ENCODE results near the gene ZNF711. TPM values are rescaled to one million over a fixed set of nuclear protein-coding genes. Genes with fewer than 3 reads are reported as not detected.
"Not testable (repeated sequence)": the region's sequence is repeated elsewhere in the genome, so short reads cannot be mapped to it uniquely, and the experiment has no call there.

ZNF711 gene
- total RNA-seq, 1 experiment from 2014 or later: 3.1 TPM

GRCh38 chrX:85309717-85310116 lies 65.9 kb downstream of the ZNF711 start:
- no TSS peak for BruUV-seq (replicated peaks)
- in situ Hi-C loops (cut with HindIII; ENCODE audit: low pct_unique_long_range_greater_than_20kb, low sequenced_read_pairs): no loop called here
- H3K27ac ChIP-seq (ENCODE audit: low read length): no peak overlapping the region
- CTCF ChIA-PET: no interaction called here
- no peaks in the 10 kb centered on the region for H3K4me1 ChIP-seq (ENCODE audit: control insufficient read depth, insufficient read depth, low read length)
- ATAC-seq (no peak), DNase-seq (ENCODE audit: low read depth, low spot score) (no peak)
- intact Hi-C loops (cut with micrococcal nuclease; ENCODE audit: unreplicated experiment): no loop called here
- POLR2A ChIA-PET: no interaction called here
- TF ChIP-seq CTCF (IDR thresholded peaks at IDR 0.05) (peak; percentile 9; the same call in 1 of the 2 replicates), SIN3A (IDR thresholded peaks at IDR 0.05; ENCODE audit: borderline replicate concordance, insufficient read depth, low read depth, low read length) (no peak), TCF7L2 (IDR thresholded peaks at IDR 0.05; ENCODE audit: low read depth, low read length) (no peak), POLR2AphosphoS5 (IDR thresholded peaks at IDR 0.05; ENCODE audit: low read depth, low read length) (no peak)
- no peak overlapping the region for H3K4me3 ChIP-seq (ENCODE audit: low read depth in 2 of 2, low read length in 2 of 2)
- H3K27me3 ChIP-seq (ENCODE audit: control insufficient read depth, insufficient read depth, low read length): no peaks in the 10 kb centered on the region
- H3K36me3 ChIP-seq (ENCODE audit: control insufficient read depth, insufficient read depth, low read length): no peaks in the 10 kb centered on the region
- H3K9me3 ChIP-seq (ENCODE audit: control insufficient read depth, insufficient read depth, low read depth, low read length): no peaks in the 10 kb centered on the region

GRCh38 chrX:85311348-85311747 lies 67.6 kb downstream of the ZNF711 start:
- ATAC-seq; CTCF ChIA-PET; intact Hi-C loops (cut with micrococcal nuclease; ENCODE audit: unreplicated experiment); H3K27ac ChIP-seq (ENCODE audit: low read length); POLR2A ChIA-PET; in situ Hi-C loops (cut with HindIII; ENCODE audit: low pct_unique_long_range_greater_than_20kb, low sequenced_read_pairs); H3K9me3 ChIP-seq (ENCODE audit: control insufficient read depth, insufficient read depth, low read depth, low read length); H3K4me1 ChIP-seq (ENCODE audit: control insufficient read depth, insufficient read depth, low read length); H3K4me3 ChIP-seq (ENCODE audit: low read depth in 2 of 2, low read length in 2 of 2); H3K36me3 ChIP-seq (ENCODE audit: control insufficient read depth, insufficient read depth, low read length); BruUV-seq (replicated peaks); H3K27me3 ChIP-seq (ENCODE audit: control insufficient read depth, insufficient read depth, low read length); DNase-seq (ENCODE audit: low read depth, low spot score): not testable (repeated sequence)

Other genes with a start within 250 kb of the ZNF711 start
- 28.1 TPM for gene APOOL, start 240.1 kb upstream of the ZNF711 start, total RNA-seq (2021; ENCODE audit: unreplicated experiment)
- gene SATL1, start 212 bp upstream of the ZNF711 start, total RNA-seq (2021; ENCODE audit: unreplicated experiment): not detected
- gene POF1B, start 135.7 kb downstream of the ZNF711 start, total RNA-seq (2021; ENCODE audit: unreplicated experiment): 0.08 TPM